Measurements from ENCODE around the gene ARHGEF37. TPM values are rescaled to one million over a fixed set of nuclear protein-coding genes. Genes with fewer than 3 reads are reported as not detected.
"Not testable (repeated sequence)": the region's sequence is repeated elsewhere in the genome, so short reads cannot be mapped to it uniquely, and the experiment has no call there.

Gene ARHGEF37
- polyA plus RNA-seq, 1 donor: 4.5 TPM

DNA sequence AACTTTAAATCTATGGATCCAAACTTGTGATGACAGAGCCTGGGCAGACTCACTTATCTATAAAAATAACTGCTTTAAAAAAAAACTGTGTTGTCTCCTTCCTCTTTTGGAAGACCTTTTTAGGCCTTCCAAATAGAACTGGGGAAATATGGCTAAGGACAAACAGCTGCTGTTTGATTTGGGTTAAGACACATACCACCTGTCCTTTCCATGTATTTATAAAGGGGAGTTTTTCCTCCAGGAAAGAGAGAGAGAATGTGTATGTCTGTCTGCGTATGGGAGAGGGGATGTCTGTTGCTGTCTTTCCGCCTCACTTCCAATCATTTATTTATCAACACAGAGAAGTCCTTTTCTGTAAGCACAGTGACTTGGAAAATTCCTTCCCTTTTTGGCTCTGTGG, 2.8 kb downstream of the ARHGEF37 start:
- no CpG with 5 or more reads among the region's 2 CpGs for WGBS (ENCODE audit: insufficient coverage, low lambda C conversion rate)
- Histone ChIP-seq H3K9me3 (ENCODE audit: control insufficient read depth, low read depth, low read length) (no peaks in the 10 kb centered on the region), H3K36me3 (ENCODE audit: control insufficient read depth, insufficient read depth, low read length) (no peaks in the 10 kb centered on the region), H3K4me1 (ENCODE audit: control insufficient read depth, insufficient read depth, low read length) (peaks cover 11% of the 10 kb centered on the region), H3K27me3 (ENCODE audit: control insufficient read depth, insufficient read depth, low read length) (no peaks in the 10 kb centered on the region), H3K4me3 (ENCODE audit: low read length) (no peak overlapping the region), H3K27ac (ENCODE audit: low read length) (no peak overlapping the region)
- no peak for DNase-seq

DNA sequence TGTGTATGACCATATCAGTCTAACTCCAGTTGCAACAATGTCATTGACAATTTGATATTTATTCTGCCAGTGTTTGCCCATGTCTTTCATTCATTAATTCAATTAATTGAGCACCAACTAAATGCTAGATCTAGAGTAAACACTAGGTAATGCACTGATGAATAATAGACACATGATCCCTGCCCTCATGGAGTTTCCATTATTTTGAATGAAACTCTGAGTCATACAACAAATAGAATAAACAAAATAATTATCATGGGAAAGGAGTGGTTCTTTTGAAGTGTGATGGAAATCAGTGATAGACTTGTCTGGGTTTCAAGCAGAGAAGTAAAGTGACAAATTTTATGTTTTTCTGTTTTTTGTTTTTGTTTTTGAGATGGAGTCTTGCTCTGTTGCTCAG, 4.6 kb downstream of the ARHGEF37 start:
- Histone ChIP-seq H3K4me3 (ENCODE audit: low read length) (no peak overlapping the region), H3K27me3 (ENCODE audit: control insufficient read depth, insufficient read depth, low read length) (no peaks in the 10 kb centered on the region), H3K9me3 (ENCODE audit: control insufficient read depth, low read depth, low read length) (no peaks in the 10 kb centered on the region), H3K36me3 (ENCODE audit: control insufficient read depth, insufficient read depth, low read length) (no peaks in the 10 kb centered on the region), H3K27ac (ENCODE audit: low read length) (no peak overlapping the region), H3K4me1 (ENCODE audit: control insufficient read depth, insufficient read depth, low read length) (peaks cover 8% of the 10 kb centered on the region)
- no peak for DNase-seq

DNA sequence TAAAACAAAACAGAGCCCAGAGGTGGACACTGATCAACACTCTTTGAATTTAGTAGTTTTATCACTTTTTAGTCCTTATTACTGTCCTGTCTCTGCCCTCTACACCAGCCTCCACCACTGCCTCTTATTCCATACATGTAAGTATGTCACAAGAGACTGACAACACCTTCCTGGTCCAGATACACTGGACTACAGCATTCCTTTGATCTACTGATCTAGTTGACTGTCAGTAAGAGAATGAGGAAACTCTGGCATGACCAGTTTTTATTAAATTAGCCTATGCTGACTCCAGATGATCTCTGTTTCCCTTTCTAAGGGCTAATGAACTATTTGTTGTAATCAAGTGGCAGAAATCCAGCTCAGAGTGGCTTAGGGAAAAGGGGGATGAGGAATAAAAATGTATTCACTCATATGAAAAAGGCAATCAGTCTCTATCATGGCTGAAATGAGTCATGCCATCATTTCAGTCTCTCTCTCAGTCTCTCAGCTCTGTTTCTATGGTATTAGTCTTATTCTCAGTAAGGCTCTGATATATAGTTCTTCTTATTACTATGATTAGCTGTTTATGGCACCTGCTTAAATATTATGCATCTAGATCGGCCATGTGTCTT, 5.5 kb downstream of the ARHGEF37 start:
- Histone ChIP-seq H3K4me3 (ENCODE audit: low read length) (no peak overlapping the region), H3K27ac (ENCODE audit: low read length) (peak overlapping the region; percentile 16), H3K4me1 (ENCODE audit: control insufficient read depth, insufficient read depth, low read length) (peaks cover 5% of the 10 kb centered on the region), H3K27me3 (ENCODE audit: control insufficient read depth, insufficient read depth, low read length) (no peaks in the 10 kb centered on the region), H3K9me3 (ENCODE audit: control insufficient read depth, low read depth, low read length) (no peaks in the 10 kb centered on the region), H3K36me3 (ENCODE audit: control insufficient read depth, insufficient read depth, low read length) (no peaks in the 10 kb centered on the region)
- peak; percentile 76 to 80 for DNase-seq
- no CpG with 5 or more reads among the region's 1 CpG for WGBS (ENCODE audit: insufficient coverage, low lambda C conversion rate)

DNA sequence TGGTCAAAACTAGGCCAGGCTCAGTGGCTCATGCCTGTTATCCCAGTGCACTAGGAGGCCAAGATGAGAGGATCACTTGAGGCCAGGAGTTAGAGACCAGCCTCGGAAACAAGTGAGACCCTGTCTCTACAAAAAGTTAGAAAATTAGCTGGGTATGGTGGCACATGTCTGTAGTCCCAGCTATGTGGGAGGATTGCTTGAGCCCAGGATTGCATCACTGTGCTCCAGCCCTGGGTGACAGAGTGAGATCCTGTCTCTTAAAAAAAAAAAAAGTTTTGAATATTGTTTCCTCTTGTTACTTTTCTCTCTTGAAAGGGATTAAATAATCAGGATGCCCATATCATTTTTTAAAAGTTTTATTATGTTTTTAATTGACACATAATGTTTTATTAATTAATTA, 7.6 kb downstream of the ARHGEF37 start:
- Histone ChIP-seq H3K4me3 (ENCODE audit: low read length) (no peak overlapping the region), H3K27ac (ENCODE audit: low read length) (no peak overlapping the region), H3K4me1 (ENCODE audit: control insufficient read depth, insufficient read depth, low read length) (peaks cover 5% of the 10 kb centered on the region), H3K27me3 (ENCODE audit: control insufficient read depth, insufficient read depth, low read length) (no peaks in the 10 kb centered on the region), H3K36me3 (ENCODE audit: control insufficient read depth, insufficient read depth, low read length) (no peaks in the 10 kb centered on the region), H3K9me3 (ENCODE audit: control insufficient read depth, low read depth, low read length) (no peaks in the 10 kb centered on the region)
- WGBS (ENCODE audit: insufficient coverage, low lambda C conversion rate): no CpG with 5 or more reads among the region's 1 CpG
- no peak for DNase-seq

DNA sequence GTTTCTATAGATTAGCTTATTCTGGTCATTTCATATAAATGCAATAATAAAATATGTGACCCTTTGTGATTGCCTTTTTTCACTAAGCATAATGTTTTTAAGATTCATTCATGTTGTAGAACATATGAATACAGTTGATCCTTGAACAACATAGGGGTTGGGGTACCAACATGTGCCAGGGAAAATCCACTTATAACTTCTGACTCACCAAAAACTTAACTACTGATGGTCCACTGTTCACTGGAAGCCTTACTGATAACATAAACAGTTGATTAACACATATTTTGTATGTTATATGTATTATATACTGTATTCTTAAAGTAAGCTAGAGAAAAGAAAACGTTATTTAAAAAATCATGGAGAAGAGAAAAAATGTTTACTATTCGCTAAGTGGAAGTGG, 12.1 kb downstream of the ARHGEF37 start:
- no peaks in the 10 kb centered on the region for H3K27me3 ChIP-seq (ENCODE audit: control insufficient read depth, insufficient read depth, low read length)
- H3K4me1 ChIP-seq (ENCODE audit: control insufficient read depth, insufficient read depth, low read length): no peaks in the 10 kb centered on the region
- H3K36me3 ChIP-seq (ENCODE audit: control insufficient read depth, insufficient read depth, low read length): peaks cover 3% of the 10 kb centered on the region
- H3K27ac ChIP-seq (ENCODE audit: low read length): no peak overlapping the region
- H3K4me3 ChIP-seq (ENCODE audit: low read length): no peak overlapping the region
- no peaks in the 10 kb centered on the region for H3K9me3 ChIP-seq (ENCODE audit: control insufficient read depth, low read depth, low read length)
- 79% methylated on average over 2 of the region's 2 CpGs for WGBS (ENCODE audit: insufficient coverage, low lambda C conversion rate)
- no peak for DNase-seq

DNA sequence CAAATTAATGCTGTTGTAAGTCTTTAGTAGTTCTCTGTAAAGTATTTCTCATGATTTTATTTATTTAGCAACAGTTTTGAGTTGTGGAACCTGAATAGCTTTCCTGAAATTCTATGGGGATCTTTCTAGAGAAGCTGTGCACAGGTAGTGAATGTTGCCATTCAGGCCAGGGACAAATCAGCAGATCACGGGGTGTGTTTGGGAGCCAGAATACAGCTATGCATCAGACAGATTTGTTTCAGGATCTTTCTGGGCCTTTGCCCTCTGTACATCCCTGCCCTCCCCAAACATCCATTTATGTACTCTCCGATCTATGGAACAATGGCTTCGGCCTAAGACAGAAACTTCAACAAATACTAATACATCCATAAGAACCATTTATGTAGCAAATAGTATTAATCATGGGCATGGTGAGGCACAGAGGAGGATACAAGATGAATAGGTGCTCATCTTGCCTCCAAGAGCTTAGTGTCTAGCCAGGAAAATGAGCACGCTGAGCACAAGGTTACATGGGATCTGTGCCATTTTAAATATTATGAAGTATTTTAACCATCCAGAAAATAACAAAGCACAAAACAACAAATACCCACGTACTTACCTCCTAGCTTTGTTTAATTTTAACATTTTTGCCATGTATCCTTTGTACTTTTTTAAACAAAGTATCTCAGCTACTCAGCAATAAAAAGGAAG, 13.1 kb downstream of the ARHGEF37 start:
- Histone ChIP-seq H3K9me3 (ENCODE audit: control insufficient read depth, low read depth, low read length) (no peaks in the 10 kb centered on the region), H3K27ac (ENCODE audit: low read length) (no peak overlapping the region), H3K27me3 (ENCODE audit: control insufficient read depth, insufficient read depth, low read length) (no peaks in the 10 kb centered on the region), H3K4me1 (ENCODE audit: control insufficient read depth, insufficient read depth, low read length) (no peaks in the 10 kb centered on the region), H3K36me3 (ENCODE audit: control insufficient read depth, insufficient read depth, low read length) (peaks cover 3% of the 10 kb centered on the region), H3K4me3 (ENCODE audit: low read length) (no peak overlapping the region)
- WGBS (ENCODE audit: insufficient coverage, low lambda C conversion rate): 75% methylated on average over 1 of the region's 5 CpGs
- no peak for DNase-seq

DNA sequence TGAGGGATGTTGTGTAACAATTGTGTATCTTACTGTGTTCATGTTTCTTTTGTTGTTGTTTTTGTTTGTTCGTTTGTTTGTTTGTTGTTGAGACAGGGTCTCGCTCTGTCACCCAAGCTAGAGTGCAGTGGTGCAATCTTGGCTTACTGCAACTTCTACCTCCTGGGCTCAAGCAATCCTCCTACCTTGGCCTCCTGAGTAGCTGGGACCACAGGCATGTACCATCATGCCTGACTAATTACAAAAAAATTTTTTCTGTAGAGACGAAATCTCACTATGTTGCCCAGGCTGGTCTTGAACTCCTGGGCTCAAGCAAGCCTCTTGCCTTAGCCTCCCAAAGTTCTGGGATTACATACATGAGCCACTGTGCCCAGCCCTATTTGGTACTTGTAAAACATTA, 13.8 kb downstream of the ARHGEF37 start:
- not testable (repeated sequence) for H3K9me3 ChIP-seq (ENCODE audit: control insufficient read depth, low read depth, low read length); DNase-seq; H3K4me3 ChIP-seq (ENCODE audit: low read length); H3K27me3 ChIP-seq (ENCODE audit: control insufficient read depth, insufficient read depth, low read length); H3K36me3 ChIP-seq (ENCODE audit: control insufficient read depth, insufficient read depth, low read length); H3K4me1 ChIP-seq (ENCODE audit: control insufficient read depth, insufficient read depth, low read length); H3K27ac ChIP-seq (ENCODE audit: low read length)
- no CpG with 5 or more reads among the region's 3 CpGs for WGBS (ENCODE audit: insufficient coverage, low lambda C conversion rate)

DNA sequence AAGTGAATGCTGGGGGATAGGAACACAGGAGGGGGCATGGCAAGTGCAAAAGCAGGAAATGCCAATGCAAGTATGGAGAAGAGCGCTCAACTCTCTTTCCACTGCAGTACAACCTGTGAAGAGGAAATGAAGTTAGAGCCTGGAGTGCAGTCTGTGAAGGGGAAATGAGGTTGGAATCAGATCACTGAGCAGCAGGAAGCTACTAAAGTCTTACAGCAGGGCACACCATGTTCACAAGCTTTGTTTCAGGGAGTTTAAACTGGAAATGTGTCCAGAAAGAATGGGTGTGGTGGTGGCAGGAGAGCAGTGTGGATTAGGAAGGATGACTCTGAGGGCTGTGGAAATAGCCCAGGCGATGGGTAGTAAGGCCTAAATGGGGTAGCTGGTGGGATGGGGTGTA, 15.4 kb downstream of the ARHGEF37 start:
- Histone ChIP-seq H3K9me3 (ENCODE audit: control insufficient read depth, low read depth, low read length) (no peaks in the 10 kb centered on the region), H3K4me3 (ENCODE audit: low read length) (no peak overlapping the region), H3K4me1 (ENCODE audit: control insufficient read depth, insufficient read depth, low read length) (no peaks in the 10 kb centered on the region), H3K27me3 (ENCODE audit: control insufficient read depth, insufficient read depth, low read length) (no peaks in the 10 kb centered on the region), H3K36me3 (ENCODE audit: control insufficient read depth, insufficient read depth, low read length) (peaks cover 8% of the 10 kb centered on the region), H3K27ac (ENCODE audit: low read length) (no peak overlapping the region)
- no CpG with 5 or more reads among the region's 2 CpGs for WGBS (ENCODE audit: insufficient coverage, low lambda C conversion rate)
- DNase-seq: no peak

DNA sequence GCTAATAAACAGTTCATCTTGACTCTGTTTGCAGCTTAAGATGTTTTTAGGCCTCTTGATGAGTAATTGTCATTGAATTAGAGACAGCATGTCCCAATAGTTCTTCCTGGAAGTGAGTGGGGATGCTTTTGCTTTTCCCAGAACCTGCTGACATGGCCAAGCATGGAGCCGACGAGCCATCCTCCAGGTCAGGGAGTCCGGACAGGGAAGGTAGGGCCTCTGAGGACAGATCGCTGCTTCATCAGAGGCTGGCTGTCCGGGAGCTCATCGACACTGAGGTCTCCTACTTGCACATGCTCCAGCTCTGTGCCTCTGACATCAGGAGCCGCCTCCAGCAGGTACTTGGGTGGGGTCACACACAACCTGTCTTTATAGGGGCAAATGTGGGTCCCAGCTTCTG, 16.3 kb downstream of the ARHGEF37 start:
- Histone ChIP-seq H3K27ac (ENCODE audit: low read length) (no peak overlapping the region), H3K4me1 (ENCODE audit: control insufficient read depth, insufficient read depth, low read length) (no peaks in the 10 kb centered on the region), H3K4me3 (ENCODE audit: low read length) (no peak overlapping the region), H3K9me3 (ENCODE audit: control insufficient read depth, low read depth, low read length) (no peaks in the 10 kb centered on the region), H3K36me3 (ENCODE audit: control insufficient read depth, insufficient read depth, low read length) (peaks cover 8% of the 10 kb centered on the region), H3K27me3 (ENCODE audit: control insufficient read depth, insufficient read depth, low read length) (no peaks in the 10 kb centered on the region)
- WGBS (ENCODE audit: insufficient coverage, low lambda C conversion rate): 100% methylated on average over 1 of the region's 7 CpGs
- DNase-seq: no peak

DNA sequence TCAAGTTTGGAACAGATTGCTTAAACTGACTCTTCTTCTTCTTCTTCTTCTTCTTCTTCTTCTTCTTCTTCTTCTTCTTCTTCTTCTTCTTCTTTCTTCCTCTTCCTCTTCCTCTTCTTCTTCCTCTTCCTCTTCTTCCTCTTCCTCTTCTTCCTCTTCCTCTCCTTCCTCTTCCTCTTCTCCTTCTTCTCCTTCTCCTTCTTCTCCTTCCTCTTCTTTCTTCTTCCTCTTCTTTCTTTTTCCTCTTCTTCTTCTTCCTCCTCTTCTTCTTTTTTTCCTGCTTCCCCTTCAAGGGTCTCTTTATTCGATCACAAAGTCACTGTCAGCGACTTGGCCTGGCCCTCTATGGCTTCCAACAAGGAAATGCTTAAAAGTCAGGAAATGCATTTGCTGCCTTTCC, 16.9 kb downstream of the ARHGEF37 start:
- H3K4me3 ChIP-seq (ENCODE audit: low read length); H3K27ac ChIP-seq (ENCODE audit: low read length); H3K9me3 ChIP-seq (ENCODE audit: control insufficient read depth, low read depth, low read length); H3K36me3 ChIP-seq (ENCODE audit: control insufficient read depth, insufficient read depth, low read length); H3K27me3 ChIP-seq (ENCODE audit: control insufficient read depth, insufficient read depth, low read length); H3K4me1 ChIP-seq (ENCODE audit: control insufficient read depth, insufficient read depth, low read length); DNase-seq: not testable (repeated sequence)
- WGBS (ENCODE audit: insufficient coverage, low lambda C conversion rate): 100% methylated on average over 1 of the region's 2 CpGs

DNA sequence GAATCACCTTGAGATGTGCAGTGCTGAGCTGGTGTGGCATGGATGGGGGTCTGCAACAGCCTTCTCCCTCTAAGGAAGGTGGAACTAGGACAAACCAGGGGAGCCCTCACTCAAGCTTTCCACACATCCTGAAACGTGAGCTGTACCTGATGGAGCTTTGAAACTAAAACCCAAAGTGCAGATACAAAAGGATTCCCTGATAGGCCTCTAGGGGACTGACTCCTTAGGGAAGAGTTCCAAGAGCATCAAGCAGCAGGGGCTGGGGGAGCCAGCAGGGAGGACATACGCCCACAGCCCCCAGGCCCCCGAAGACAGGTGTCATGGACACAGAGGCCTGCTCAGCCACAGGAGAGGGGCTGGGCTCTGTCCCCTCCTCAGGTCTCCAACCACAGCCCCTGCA, 17.7 kb downstream of the ARHGEF37 start:
- no peak for DNase-seq
- Histone ChIP-seq H3K4me1 (ENCODE audit: control insufficient read depth, insufficient read depth, low read length) (peaks cover under 1% of the 10 kb centered on the region), H3K4me3 (ENCODE audit: low read length) (no peak overlapping the region), H3K36me3 (ENCODE audit: control insufficient read depth, insufficient read depth, low read length) (peaks cover 8% of the 10 kb centered on the region), H3K9me3 (ENCODE audit: control insufficient read depth, low read depth, low read length) (no peaks in the 10 kb centered on the region), H3K27ac (ENCODE audit: low read length) (no peak overlapping the region), H3K27me3 (ENCODE audit: control insufficient read depth, insufficient read depth, low read length) (no peaks in the 10 kb centered on the region)
- WGBS (ENCODE audit: insufficient coverage, low lambda C conversion rate): no CpG with 5 or more reads among the region's 3 CpGs

Measured in large intestine (tissue), 3 donors.